Uterus (tissue), 4 donors: ENCODE measurements around the gene PKN3. TPM values are rescaled to one million over a fixed set of nuclear protein-coding genes. Genes with fewer than 3 reads are reported as not detected.

Source experiments
- DNase-seq, 2 donors: peaks; one replicate each; pipeline ENCODE4 v3.0.0-alpha.2; 2019 to 2020
- H3K27ac ChIP-seq, 2 donors: fragments of 200-600 bp; sonication (generic); 1 replicate in 1 of 2; 2 replicates in 1 of 2; pipeline ENCODE4 v1.5.1; 2016 to 2018
- H3K27me3 ChIP-seq, 2 donors: fragments of 200-600 bp; sonication (generic); one replicate each; pipeline ENCODE4 v1.5.1; 2018 to 2019; ENCODE audit warnings: control low read depth in 1 of 2
- H3K36me3 ChIP-seq, 2 donors: fragments of 200-600 bp; sonication (generic); one replicate each; pipeline ENCODE4 v1.5.1; 2019; ENCODE audit warnings: control low read depth in 1 of 2
- H3K4me1 ChIP-seq, 2 donors: fragments of 200-600 bp; sonication (generic); one replicate each; pipeline ENCODE4 v1.5.1; 2018 to 2019; ENCODE audit warnings: control low read depth in 1 of 2
- H3K4me3 ChIP-seq, 2 donors: fragments of 200-600 bp; sonication (generic); 1 replicate in 1 of 2; 2 replicates in 1 of 2; pipeline ENCODE4 v1.5.1; 2018 to 2019; ENCODE audit warnings: mild to moderate bottlenecking in 1 of 2
- H3K9me3 ChIP-seq, 2 donors: fragments of 200-600 bp; sonication (generic); one replicate each; pipeline ENCODE4 v1.5.1; 2019; ENCODE audit warnings: control low read depth in 1 of 2
- POLR2A ChIP-seq, 2 donors: fragments of 450-650 bp; IDR thresholded peaks; one replicate each; pipeline ENCODE4 v1.6.1; 2016; ENCODE audit warnings: antibody characterized with exemption in 2 of 2, mild to moderate bottlenecking in 1 of 2, moderate library complexity in 1 of 2
- intact Hi-C: fragments of 100-400 bp; cut with DNase I; formaldehyde crosslinking; loops from one replicate; pipeline ENCODE4 v1.15.1; 2023; ENCODE audit warnings: low total_unique reads
- total RNA-seq, 4 donors: library from RNA; depleted of rRNA in 3 of 4; stranded (reverse); fragments of >200 nt in 3 of 4; gene quantifications; one replicate each; pipeline versions ENCODE4 v1.1.0 to v1.2.4, GENCODE V29; 2014 to 2023
- TF ChIP-seq, protein P1 (sequence below), 4 experiments: fragments of 200-600 bp in 2 of 4; fragments of 450-650 bp in 2 of 4; sonication (generic) in 2 of 4; IDR thresholded peaks; one replicate each; pipeline ENCODE4 v1.5.1; 2016 to 2019; ENCODE audit warnings: antibody characterized with exemption in 4 of 4, mild to moderate bottlenecking in 2 of 4, moderate library complexity in 1 of 4
- donor health status: DM: yes; HTN: yes; CAD: no.

PKN3 gene
- total RNA-seq, 4 donors from 2014 or later, result 2.4 to 19.5 (median 4.5) TPM

DNA sequence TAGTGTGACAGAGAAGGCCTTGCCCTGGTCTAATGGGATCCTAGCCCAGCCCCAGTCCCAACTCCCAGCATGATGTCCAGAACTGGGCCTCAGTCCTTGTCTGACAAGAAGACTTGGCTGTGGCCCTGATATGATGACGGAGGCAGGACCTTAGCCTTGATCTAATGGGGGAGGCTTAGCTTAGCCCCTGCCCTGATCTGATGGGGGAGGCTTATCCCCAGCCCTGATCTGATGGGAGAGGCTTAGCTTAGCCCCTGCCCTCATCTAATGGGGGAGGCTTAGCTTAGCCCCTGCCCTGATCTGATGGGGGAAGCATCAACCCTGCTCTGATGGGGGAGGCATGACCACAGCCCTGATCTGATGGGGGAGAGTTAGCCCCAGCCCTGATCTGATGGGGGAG, 3.7 kb downstream of the PKN3 start:
- no peak overlapping the region for H3K4me3 ChIP-seq
- no peaks in the 10 kb centered on the region for H3K9me3 ChIP-seq
- DNase-seq, result no peak
- H3K27me3 ChIP-seq, result no peaks in the 10 kb centered on the region
- TF ChIP-seq, protein P1, sequence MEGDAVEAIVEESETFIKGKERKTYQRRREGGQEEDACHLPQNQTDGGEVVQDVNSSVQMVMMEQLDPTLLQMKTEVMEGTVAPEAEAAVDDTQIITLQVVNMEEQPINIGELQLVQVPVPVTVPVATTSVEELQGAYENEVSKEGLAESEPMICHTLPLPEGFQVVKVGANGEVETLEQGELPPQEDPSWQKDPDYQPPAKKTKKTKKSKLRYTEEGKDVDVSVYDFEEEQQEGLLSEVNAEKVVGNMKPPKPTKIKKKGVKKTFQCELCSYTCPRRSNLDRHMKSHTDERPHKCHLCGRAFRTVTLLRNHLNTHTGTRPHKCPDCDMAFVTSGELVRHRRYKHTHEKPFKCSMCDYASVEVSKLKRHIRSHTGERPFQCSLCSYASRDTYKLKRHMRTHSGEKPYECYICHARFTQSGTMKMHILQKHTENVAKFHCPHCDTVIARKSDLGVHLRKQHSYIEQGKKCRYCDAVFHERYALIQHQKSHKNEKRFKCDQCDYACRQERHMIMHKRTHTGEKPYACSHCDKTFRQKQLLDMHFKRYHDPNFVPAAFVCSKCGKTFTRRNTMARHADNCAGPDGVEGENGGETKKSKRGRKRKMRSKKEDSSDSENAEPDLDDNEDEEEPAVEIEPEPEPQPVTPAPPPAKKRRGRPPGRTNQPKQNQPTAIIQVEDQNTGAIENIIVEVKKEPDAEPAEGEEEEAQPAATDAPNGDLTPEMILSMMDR (IDR thresholded peaks at IDR 0.05), result no peak
- TF ChIP-seq POLR2A (IDR thresholded peaks at IDR 0.05), result no peak
- intact Hi-C loops, result no loop called here
- H3K27ac ChIP-seq, result no peak overlapping the region
- no peaks in the 10 kb centered on the region for H3K36me3 ChIP-seq
- H3K4me1 ChIP-seq, result no peaks in the 10 kb centered on the region

DNA sequence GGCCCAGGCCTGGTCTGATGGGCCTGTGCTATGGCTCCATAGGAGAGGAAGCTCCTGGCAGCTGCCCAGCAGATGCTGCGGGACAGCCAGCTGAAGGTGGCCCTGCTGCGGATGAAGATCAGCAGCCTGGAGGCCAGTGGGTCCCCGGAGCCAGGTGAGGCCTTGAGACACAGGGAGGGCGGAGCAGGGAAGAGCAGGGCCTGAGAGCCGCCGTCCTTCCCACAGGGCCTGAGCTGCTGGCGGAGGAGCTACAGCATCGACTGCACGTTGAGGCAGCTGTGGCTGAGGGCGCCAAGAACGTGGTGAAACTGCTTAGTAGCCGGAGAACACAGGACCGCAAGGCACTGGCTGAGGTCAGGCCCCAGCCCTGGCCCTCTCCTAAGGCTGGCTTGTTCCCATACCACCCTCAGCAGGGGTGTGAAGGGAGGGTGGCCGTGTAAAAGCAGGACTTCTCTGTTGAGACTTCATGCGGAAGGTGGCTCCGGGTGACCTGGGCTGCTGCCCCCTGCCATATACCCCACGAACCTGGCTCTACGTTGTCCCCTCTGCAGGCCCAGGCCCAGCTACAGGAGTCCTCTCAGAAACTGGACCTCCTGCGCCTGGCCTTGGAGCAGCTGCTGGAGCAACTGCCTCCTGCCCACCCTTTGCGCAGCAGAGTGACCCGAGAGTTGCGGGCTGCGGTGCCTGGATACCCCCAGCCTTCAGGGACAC, 4.5 kb downstream of the PKN3 start:
- no peak for TF ChIP-seq POLR2A (IDR thresholded peaks at IDR 0.05)
- TF ChIP-seq, protein P1 (IDR thresholded peaks at IDR 0.05), result no peak
- DNase-seq, result no peak

DNA sequence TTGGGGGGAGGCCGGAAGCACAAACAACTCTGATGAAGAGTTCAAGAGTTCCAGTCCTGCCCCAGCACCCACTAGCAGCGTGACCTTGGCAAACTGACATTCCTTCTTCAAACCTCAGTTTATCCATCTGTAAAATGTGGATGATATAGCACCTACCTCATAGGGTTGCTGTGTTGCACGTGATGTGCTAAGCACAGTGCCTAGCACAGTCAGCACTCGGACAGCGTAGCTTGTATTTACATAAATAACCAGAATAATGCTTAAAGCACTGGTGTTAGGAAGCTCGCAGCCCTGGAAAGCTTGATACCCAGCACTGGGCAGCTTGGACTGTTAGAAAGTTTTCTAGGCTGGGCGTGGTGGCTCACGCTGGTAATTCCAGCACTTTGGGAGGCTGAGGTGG, 5.1 kb downstream of the PKN3 start:
- TF ChIP-seq, protein P1 (IDR thresholded peaks at IDR 0.05), result no peak
- no peak for TF ChIP-seq POLR2A (IDR thresholded peaks at IDR 0.05)
- H3K27ac ChIP-seq, result no peak overlapping the region
- H3K4me1 ChIP-seq, result no peaks in the 10 kb centered on the region
- no peak overlapping the region for H3K4me3 ChIP-seq
- H3K27me3 ChIP-seq, result no peaks in the 10 kb centered on the region
- H3K9me3 ChIP-seq, result no peaks in the 10 kb centered on the region
- intact Hi-C loops, result no loop called here
- no peaks in the 10 kb centered on the region for H3K36me3 ChIP-seq
- DNase-seq, result no peak

More for the DNA sequence above, 4.5 kb downstream of the PKN3 start:
- no peaks in the 10 kb centered on the region for H3K4me1 ChIP-seq
- H3K36me3 ChIP-seq, result no peaks in the 10 kb centered on the region
- no peaks in the 10 kb centered on the region for H3K27me3 ChIP-seq
- intact Hi-C loops, result no loop called here
- H3K4me3 ChIP-seq, result no peak overlapping the region
- H3K27ac ChIP-seq, result no peak overlapping the region
- no peaks in the 10 kb centered on the region for H3K9me3 ChIP-seq

DNA sequence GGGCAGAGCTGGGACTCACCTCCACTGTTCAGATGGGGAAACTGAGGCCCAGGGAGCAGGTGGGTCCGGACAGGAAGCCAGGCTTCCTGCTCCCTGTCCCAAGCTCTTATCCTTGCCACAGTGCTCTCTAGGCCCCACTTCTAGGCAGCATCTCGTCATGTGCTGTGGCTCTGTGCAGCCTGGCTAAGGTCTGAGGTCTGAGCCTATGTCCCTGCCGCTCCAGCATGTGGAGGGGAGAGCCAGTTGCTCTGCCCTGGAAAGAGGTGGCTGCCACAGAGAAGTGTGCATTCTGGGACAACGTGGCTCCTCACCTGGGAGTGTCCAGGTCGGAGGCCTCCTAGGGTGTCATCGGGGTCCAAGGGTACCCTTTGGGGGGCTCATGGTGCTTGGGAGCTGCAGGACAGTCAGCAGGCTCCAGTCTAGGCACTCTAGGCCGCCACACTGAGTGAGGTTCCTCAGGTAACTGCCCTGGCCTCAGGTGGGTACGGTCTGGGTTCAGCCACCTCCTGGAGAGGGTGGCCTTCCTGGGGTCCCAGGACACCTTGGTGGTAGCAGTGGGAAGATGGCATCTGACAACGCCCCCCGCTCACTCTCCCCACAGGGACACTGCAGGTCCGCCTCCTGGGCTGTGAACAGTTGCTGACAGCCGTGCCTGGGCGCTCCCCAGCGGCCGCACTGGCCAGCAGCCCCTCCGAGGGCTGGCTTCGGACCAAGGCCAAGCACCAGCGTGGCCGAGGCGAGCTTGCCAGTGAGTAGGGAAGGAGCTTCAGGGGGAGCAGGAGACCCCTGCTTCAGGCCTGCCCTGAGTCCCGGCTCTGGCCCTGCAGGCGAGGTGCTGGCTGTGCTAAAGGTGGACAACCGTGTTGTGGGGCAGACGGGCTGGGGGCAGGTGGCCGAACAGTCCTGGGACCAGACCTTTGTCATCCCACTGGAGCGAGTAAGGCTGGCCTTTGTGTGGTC, 10.4 kb downstream of the PKN3 start:
- no peaks in the 10 kb centered on the region for H3K36me3 ChIP-seq
- no peaks in the 10 kb centered on the region for H3K9me3 ChIP-seq
- H3K4me3 ChIP-seq, result no peak overlapping the region
- intact Hi-C loops, result no loop called here
- DNase-seq, result no peak
- H3K27me3 ChIP-seq, result no peaks in the 10 kb centered on the region
- no peak overlapping the region for H3K27ac ChIP-seq
- TF ChIP-seq, protein P1 (IDR thresholded peaks at IDR 0.05), result no peak
- TF ChIP-seq POLR2A (IDR thresholded peaks at IDR 0.05), result no peak
- no peaks in the 10 kb centered on the region for H3K4me1 ChIP-seq

DNA sequence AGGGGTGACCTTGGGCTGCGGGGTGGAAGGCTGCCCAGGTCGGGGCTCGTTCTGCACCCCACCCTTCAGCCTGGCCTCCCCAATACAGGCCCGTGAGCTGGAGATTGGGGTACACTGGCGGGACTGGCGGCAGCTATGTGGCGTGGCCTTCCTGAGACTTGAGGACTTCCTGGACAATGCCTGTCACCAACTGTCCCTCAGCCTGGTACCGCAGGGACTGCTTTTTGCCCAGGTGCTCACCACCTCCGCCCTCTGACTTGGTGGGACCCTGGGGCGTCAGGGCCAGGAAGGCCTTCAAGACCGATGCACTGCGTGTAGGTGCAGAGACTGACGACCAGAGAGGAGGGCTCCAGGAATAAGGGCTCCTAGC, 11.1 kb downstream of the PKN3 start:
- DNase-seq, result no peak
- Histone ChIP-seq H3K36me3 (no peaks in the 10 kb centered on the region), H3K9me3 (no peaks in the 10 kb centered on the region), H3K4me1 (no peaks in the 10 kb centered on the region), H3K27ac (no peak overlapping the region), H3K27me3 (no peaks in the 10 kb centered on the region), H3K4me3 (no peak overlapping the region)
- TF ChIP-seq, protein P1 (IDR thresholded peaks at IDR 0.05), result no peak
- TF ChIP-seq POLR2A (IDR thresholded peaks at IDR 0.05), result no peak
- intact Hi-C loops, result no loop called here
